ENCODE measurements around the gene LRP5.

DNA sequence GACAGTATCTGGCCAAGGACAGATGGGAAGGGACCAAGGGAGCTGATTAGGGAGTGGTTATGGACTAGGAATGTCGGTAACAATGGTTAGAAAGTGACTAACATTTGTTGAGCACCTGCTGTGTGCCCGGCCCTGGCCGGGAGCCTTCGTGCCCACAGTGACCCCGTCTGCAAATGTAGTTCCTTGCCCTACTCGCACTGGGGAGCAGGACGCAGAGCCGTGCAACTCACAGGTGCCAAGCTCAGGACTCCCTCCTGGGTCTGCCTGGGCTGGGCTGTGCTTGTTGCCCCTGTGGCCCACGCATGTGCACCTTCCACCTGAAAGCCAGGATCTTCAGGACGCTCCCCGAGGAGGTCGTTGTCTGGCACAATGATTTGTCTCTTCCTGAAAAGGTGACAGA is 91.4 kb downstream of the LRP5 start:
- TF ChIP-seq, protein P1, sequence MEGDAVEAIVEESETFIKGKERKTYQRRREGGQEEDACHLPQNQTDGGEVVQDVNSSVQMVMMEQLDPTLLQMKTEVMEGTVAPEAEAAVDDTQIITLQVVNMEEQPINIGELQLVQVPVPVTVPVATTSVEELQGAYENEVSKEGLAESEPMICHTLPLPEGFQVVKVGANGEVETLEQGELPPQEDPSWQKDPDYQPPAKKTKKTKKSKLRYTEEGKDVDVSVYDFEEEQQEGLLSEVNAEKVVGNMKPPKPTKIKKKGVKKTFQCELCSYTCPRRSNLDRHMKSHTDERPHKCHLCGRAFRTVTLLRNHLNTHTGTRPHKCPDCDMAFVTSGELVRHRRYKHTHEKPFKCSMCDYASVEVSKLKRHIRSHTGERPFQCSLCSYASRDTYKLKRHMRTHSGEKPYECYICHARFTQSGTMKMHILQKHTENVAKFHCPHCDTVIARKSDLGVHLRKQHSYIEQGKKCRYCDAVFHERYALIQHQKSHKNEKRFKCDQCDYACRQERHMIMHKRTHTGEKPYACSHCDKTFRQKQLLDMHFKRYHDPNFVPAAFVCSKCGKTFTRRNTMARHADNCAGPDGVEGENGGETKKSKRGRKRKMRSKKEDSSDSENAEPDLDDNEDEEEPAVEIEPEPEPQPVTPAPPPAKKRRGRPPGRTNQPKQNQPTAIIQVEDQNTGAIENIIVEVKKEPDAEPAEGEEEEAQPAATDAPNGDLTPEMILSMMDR (IDR thresholded peaks at IDR 0.05), result no peak
- TF ChIP-seq POLR2A (IDR thresholded peaks at IDR 0.05), result no peak
- TF ChIP-seq POLR2AphosphoS5 (IDR thresholded peaks at IDR 0.05; ENCODE audit: insufficient read depth in 1 of 2, low read depth in 1 of 2), result no peak

Data from vagina (tissue), 2 donors.